Muscle layer of duodenum (tissue), 2 donors: ENCODE data around the gene SCRT2.
A peak's percentile ranks its signal among the peaks of the same experiment; 100 is the strongest.
"Not testable (repeated sequence)": the region's sequence is repeated elsewhere in the genome, so short reads cannot be mapped to it uniquely, and the experiment has no call there.

Source experiments
- H3K27ac ChIP-seq: one replicate; pipeline ENCODE4 v1.7.0; 2013; ENCODE audit warnings: mild to moderate bottlenecking, low read length
- H3K27me3 ChIP-seq: one replicate; pipeline ENCODE4 v1.7.0; 2013; ENCODE audit warnings: low read depth, mild to moderate bottlenecking, control low read depth, low read length
- H3K36me3 ChIP-seq, 2 donors: one replicate each; pipeline ENCODE4 v1.7.0; 2013; ENCODE audit warnings: low read length in 2 of 2, control low read depth in 1 of 2, mild to moderate bottlenecking in 1 of 2; ENCODE audit not compliant: insufficient read depth in 2 of 2, control insufficient read depth in 1 of 2
- H3K4me1 ChIP-seq, 2 donors: one replicate each; pipeline ENCODE4 v1.7.0; 2013; ENCODE audit warnings: low read length in 2 of 2, mild to moderate bottlenecking in 2 of 2, control low read depth in 1 of 2, moderate library complexity in 1 of 2; ENCODE audit not compliant: insufficient read depth in 2 of 2, control insufficient read depth in 1 of 2
- H3K4me3 ChIP-seq, 2 donors: one replicate each; pipeline ENCODE4 v1.7.0; 2013; ENCODE audit warnings: low read length in 2 of 2, low read depth in 1 of 2, mild to moderate bottlenecking in 1 of 2
- H3K9me3 ChIP-seq, 2 donors: one replicate each; pipeline ENCODE4 v1.7.0; 2013; ENCODE audit warnings: low read length in 2 of 2, control low read depth in 1 of 2, mild to moderate bottlenecking in 1 of 2; ENCODE audit not compliant: control insufficient read depth in 1 of 2
- donor health status: healthy.

The SCRT2 gene

DNA sequence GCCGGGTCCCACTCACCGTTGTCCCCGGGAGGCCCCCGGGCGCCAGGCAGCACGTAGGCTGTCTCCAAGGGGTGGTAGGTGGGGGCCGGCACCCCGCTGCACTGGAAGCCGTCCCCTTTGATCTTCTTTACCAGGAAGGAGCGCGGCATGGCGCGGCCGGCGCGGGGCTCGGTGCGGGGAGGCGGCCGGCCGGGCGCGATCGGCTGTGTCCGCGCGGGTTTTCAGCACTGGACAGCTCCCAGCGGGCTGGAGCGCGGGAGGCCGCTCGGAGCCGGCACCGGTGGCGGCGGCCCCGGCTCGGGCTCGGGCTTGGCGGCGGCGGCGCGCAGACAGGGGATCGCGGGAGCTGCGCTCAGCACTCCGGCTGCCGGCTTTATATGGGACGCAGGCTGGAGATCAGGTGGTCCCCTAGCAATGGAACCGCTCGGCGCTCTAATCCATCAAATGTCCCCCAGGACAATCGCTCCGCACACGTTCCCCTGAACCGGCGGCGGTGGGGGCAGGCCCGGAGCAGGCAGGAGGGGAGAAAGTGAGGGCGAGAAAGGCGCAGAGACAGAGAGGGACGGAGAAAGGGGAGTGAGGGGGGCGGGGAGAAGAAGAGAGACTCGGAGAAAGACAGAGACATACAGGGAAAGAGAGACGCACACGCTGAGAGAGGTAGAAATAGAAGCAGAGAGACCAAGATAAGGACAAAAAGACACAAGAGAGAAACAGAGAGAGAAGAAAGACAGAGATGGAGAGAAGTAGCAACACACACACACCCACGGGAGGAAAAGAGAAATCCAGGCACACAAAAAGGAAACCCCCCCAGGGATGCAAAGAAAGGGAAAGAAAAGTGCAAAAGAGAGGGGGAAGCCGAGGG, at the start of gene SCRT2:
SCRT2 (minus strand) TSS at position 350 of the 862 bp plus-strand sequence; CDS start at position 149, 201 bp downstream.
- Histone ChIP-seq H3K4me1 (peaks cover 0 to 18% of the 10 kb centered on the region in 2 donors), H3K27ac (no peak within 1 kb of the TSS), H3K4me3 (peak within 1 kb of the TSS; percentile 42 to 52), H3K9me3 (no peaks in the 10 kb centered on the region), H3K27me3 (peaks cover 23% of the 10 kb centered on the region), H3K36me3 (no peaks in the 10 kb centered on the region)

DNA sequence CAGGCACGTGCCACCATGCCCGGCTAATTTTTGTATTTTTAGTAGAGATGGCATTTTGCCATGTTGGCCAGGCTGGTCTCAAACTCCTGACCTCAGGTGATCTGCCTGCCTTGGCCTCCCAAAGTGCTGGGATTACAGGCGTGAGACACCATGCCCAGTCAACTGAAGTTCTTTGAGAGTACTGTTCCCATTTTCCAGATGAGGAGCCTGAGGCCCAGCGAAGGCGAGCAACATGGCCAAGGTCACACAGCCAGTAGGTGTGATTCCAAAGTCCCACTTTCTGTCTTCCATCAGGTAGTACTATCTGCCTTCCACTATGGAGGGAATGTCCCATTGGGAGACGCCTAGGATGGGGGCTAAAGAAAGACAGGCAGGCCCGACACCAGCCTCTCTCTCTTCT, 49.2 kb upstream of the SCRT2 start:
- not testable (repeated sequence) for H3K4me3 ChIP-seq, H3K9me3 ChIP-seq, H3K36me3 ChIP-seq, H3K27ac ChIP-seq
- H3K4me1 ChIP-seq: peaks cover 0 to 10% of the 10 kb centered on the region in 2 donors
- peaks cover 19% of the 10 kb centered on the region for H3K27me3 ChIP-seq

- Histone ChIP-seq H3K9me3 (peaks cover 0 to 2% of the 10 kb centered on the region in 2 donors), H3K4me3 (no peak overlapping the region), H3K27ac (no peak overlapping the region), H3K4me1 (peaks cover 0 to 10% of the 10 kb centered on the region in 2 donors), H3K36me3 (no peaks in the 10 kb centered on the region), H3K27me3 (peaks cover 14% of the 10 kb centered on the region)
These were observed 48.2 kb upstream of the SCRT2 start for GRCh38 chr20:723756-724155.

DNA sequence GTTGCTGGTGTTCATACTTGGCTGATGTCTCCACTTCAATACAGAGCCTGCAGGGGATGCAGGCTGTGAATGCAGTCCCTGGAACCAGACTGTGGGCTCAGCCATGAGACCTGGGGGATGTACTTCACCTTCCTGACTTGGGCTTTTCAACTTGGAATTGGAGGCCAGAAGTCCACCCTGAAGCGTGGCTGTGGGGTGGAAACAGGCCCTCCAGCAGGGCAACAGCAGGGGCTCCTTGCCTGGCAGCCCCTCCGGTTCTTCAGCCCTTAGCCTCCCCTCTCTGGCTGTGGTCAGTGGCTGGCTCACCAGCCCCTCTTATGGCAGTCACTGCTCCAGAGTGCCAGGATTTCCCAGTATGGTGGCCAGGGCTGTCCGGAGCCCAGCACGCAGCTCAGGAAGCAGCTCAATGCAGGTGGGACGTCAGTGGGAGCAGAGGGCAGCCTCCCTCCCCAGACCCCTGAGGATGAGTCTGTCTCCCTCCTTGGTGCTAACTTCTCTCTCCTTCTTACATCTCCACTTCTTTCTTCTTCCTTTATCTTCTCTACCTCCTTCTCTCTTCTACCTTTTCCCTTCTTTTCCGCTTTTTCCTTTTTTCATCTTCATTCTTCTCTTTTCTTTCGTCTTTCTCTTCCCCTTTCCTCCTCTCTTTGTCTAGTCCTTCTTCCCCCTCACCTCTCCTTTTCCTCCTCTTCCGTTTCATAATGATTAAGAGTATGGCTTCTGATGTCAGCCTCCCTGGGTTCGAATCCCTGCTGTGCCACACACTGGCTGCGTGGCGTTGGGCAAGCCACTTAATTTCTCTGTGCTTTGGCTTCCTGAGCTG, 47.4 kb upstream of the SCRT2 start:
- Histone ChIP-seq H3K27ac (no peak overlapping the region), H3K4me3 (no peak overlapping the region), H3K36me3 (no peaks in the 10 kb centered on the region), H3K27me3 (peaks cover 10% of the 10 kb centered on the region), H3K4me1 (peaks cover 0 to 3% of the 10 kb centered on the region in 2 donors), H3K9me3 (peaks cover 0 to 2% of the 10 kb centered on the region in 2 donors)

- Histone ChIP-seq H3K4me1 (no peaks in the 10 kb centered on the region), H3K36me3 (no peaks in the 10 kb centered on the region), H3K4me3 (no peak overlapping the region), H3K9me3 (peaks cover 0 to 2% of the 10 kb centered on the region in 2 donors), H3K27ac (no peak overlapping the region), H3K27me3 (peaks cover 10% of the 10 kb centered on the region)
These were observed 46.3 kb upstream of the SCRT2 start for GRCh38 chr20:721876-722275.

DNA sequence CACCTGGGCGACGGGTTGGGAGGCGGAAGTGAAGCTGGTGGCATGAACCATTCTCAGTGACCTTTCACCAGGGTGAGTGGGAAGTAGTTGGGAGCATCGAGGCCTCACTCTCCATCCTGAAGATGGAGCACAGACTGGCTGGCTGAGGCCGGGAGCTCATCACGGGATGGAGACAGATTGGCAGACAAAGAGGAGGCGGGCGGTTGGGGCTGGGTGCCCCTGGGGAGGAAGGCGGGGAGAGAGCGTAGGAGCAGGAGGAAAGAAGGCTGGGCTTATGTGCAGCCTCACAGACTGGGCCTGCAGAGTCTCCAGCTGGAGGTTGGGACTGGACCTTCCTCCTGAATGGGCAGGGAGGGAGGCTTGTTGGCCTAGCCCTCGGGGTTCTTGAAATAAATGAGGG, 44.2 kb upstream of the SCRT2 start:
- Histone ChIP-seq H3K9me3 (peaks cover 0 to 2% of the 10 kb centered on the region in 2 donors), H3K4me3 (no peak overlapping the region), H3K36me3 (no peaks in the 10 kb centered on the region), H3K27me3 (peaks cover 3% of the 10 kb centered on the region), H3K27ac (no peak overlapping the region), H3K4me1 (no peaks in the 10 kb centered on the region)

DNA sequence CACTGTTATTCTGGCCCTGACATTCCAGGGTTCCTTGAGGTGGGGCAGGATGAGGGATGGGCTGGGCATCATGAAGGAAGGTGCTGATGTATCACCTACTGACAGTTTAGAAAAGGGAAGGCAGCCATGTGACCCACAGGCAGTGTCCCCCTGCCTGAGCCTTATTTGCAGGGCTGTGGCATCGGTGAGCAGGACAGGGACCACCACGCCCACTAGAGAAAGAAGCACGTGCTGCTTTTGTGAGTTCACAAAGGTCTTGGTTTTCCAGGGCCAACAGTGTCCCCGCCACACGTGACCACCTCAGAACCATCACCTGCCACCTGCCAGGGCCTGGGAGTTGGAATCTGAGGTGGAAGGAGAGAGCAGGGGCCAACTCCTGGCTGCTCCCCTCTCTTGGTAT, 43.5 kb upstream of the SCRT2 start:
- Histone ChIP-seq H3K27me3 (peaks cover 3% of the 10 kb centered on the region), H3K9me3 (peaks cover 3 to 8% of the 10 kb centered on the region in 2 donors), H3K4me1 (no peaks in the 10 kb centered on the region), H3K36me3 (no peaks in the 10 kb centered on the region), H3K4me3 (no peak overlapping the region), H3K27ac (no peak overlapping the region)

DNA sequence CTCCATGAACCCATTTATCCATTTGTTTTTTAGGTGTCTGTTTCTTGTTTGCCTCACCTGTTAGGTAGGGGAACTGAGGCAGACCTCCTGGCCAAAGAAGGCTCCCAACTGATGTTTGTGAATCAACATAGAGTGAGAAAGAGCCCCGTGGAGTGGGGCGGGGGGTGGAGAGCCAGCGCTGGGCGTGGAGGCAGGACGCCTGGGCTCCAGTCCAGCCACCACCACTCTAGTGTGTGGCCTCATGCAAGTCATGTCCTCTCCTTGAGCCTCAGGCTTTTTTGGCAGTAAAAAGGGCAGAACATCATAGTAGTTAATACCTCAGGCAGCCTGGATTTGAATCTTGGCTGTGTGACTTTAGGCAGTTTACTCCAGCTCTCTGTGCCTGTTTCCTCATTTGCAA, 42.2 kb upstream of the SCRT2 start:
- Histone ChIP-seq H3K4me1 (no peaks in the 10 kb centered on the region), H3K36me3 (no peaks in the 10 kb centered on the region), H3K4me3 (no peak overlapping the region), H3K27me3 (peaks cover 3% of the 10 kb centered on the region), H3K9me3 (peaks cover 3 to 13% of the 10 kb centered on the region in 2 donors), H3K27ac (no peak overlapping the region)

- peaks cover 3% of the 10 kb centered on the region for H3K27me3 ChIP-seq
These were observed 41.7 kb upstream of the SCRT2 start for GRCh38 chr20:717271-717670.

DNA sequence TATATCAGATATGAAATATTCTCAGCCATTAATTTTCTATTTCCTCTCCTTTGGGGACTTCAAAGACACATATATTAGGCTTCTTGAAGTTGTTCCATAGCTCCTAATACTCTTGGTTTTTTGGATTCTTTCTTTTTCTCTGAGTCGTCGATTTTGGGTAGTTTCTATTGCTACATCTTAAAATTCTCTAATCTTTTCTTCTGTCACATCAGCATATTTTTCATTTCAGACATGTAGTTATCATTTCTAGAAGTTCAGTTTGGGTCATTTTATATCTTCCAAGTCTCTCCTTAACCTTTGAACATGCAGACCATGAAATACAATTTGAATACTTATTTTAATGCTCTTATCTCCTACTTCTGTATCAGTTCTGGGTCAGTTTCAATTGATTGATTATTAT, 38.9 kb upstream of the SCRT2 start:
- H3K27ac ChIP-seq: no peak overlapping the region
- H3K27me3 ChIP-seq: peaks cover 14% of the 10 kb centered on the region
- H3K4me3 ChIP-seq: no peak overlapping the region
- no peaks in the 10 kb centered on the region for H3K36me3 ChIP-seq
- peaks cover 3 to 10% of the 10 kb centered on the region in 2 donors for H3K9me3 ChIP-seq
- no peaks in the 10 kb centered on the region for H3K4me1 ChIP-seq

More at GRCh38 chr20:717271-717670, 41.7 kb upstream of the SCRT2 start:
- Histone ChIP-seq H3K27ac (no peak overlapping the region), H3K36me3 (no peaks in the 10 kb centered on the region), H3K4me1 (no peaks in the 10 kb centered on the region), H3K4me3 (no peak overlapping the region), H3K9me3 (peaks cover 3 to 13% of the 10 kb centered on the region in 2 donors)

DNA sequence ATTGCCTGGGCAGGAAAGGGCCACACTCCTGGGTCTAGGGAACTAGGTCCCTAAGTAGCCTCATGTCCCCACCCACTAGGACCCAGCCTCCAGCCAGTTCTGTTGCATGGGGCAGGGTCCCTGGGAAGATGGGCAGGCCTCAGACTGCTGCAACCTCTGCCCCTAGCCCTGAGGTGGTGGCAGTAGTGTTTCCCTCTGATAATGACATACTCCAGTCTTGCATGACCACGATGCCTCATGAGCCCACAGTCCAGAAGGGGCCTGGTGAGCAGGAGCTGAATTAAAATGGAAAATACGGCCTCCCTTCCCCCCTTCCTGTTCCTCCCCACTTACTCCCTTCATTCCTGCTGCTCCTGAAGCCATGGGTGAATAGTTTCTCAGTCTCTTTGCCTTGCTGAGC, 36.0 kb upstream of the SCRT2 start:
- Histone ChIP-seq H3K4me1 (no peaks in the 10 kb centered on the region), H3K9me3 (peaks cover 11 to 13% of the 10 kb centered on the region in 2 donors), H3K36me3 (no peaks in the 10 kb centered on the region), H3K27me3 (peaks cover 26% of the 10 kb centered on the region), H3K4me3 (no peak overlapping the region), H3K27ac (no peak overlapping the region)
